Left cardiac atrium (tissue), 4 donors: ENCODE results near the gene CDC25B. TPM values are rescaled to one million over a fixed set of nuclear protein-coding genes. Genes with fewer than 3 reads are reported as not detected.

ENCODE experiments used
- ATAC-seq, 2 donors: fragments of 200-7000 bp; cut with Tn5 transposase; one replicate each; pipeline ENCODE4 v1.9.1; 2020; ENCODE audit warnings: mild to moderate bottlenecking in 2 of 2, moderate library complexity in 2 of 2
- DNase-seq: peaks from one replicate; pipeline ENCODE4 v3.0.0-alpha.2; 2020
- intact Hi-C, 2 donors: fragments of 100-400 bp; cut with DNase I; formaldehyde crosslinking; loops; one replicate each; pipeline versions ENCODE4 v1.14.1 to v1.15.1; 2022 to 2023
- long read RNA-seq: library from polyadenylated mRNA; unstranded; transcript quantifications from one replicate; pipeline ENCODE4 v2.0.0, GENCODE V29; 2021
- total RNA-seq, 2 donors: library from RNA; stranded (reverse); fragmentation: NEBNext Ultra II Directional; extraction: Animal tissue kit (Norgen Biotek cat#: 25700); gene quantifications; one replicate each; pipeline ENCODE4 v1.2.1, GENCODE V29; 2021
- donor health status: DM: no; HTN: yes; CAD: no.
- donor health status: DM: no; HTN: yes; CAD: no; lungs with severe emphysema.
- donor health status: DM: yes; HTN: yes; CAD: no.
- donor health status: Dilated cardiomyopathy.

The CDC25B gene
- 10 to 100 TPM; 13.8 to 16.6 TPM for total RNA-seq
- long read RNA-seq, partial matches to known transcripts = 5 of 7 reads
- long read RNA-seq, other reads (novel, unspliced or antisense) = 0 of 7 reads

DNA sequence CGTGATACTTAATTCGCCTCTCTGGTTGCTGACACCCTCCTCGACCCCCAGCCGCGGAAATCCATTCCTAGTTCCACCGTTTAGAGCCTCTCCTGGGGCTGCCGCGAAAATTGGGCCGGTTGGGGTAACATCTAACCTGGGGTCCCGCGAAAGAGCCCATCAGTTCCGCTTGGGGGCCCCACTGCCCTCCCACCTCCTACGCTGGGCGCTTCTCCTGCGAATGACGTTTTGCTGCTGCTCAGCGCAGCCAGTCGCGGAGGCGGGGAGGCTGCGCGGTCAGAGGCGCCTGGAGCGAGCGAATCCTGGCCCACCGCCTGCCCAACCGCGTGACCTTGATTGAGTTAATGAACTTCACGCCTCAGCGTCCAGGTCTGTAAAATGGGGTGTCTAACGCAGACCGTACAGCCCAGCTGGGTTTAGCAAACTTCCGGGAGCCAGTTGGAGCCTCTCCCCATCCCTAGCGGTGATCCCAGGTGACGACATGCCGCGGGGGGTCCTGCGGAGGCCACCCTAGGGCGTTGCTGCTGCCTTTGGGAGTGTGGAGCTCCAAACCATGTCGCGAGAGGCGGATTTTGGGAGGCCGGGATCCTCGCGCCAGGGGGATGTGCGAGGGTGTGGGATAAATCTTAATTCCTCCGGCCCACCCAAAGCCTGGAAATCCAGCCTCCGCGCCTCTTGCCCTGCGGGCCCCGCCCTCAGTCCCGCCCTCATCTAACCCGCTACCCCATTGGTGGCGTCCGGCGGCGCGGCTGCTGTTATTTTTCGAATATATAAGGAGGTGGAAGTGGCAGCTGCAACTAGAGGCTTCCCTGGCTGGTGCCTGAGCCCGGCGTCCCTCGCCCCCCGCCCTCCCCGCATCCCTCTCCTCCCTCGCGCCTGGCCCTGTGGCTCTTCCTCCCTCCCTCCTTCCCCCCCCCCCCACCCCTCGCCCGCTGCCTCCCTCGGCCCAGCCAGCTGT is at the start of gene CDC25B:
Gene CDC25B, plus strand, starts transcription at position 800 of the 958 bp plus-strand sequence. CDS start 222 bp downstream, outside the sequence.
- ATAC-seq = peak; percentile 96 to 97
- intact Hi-C loops = no loop called here
- peak; percentile 97 for DNase-seq

DNA sequence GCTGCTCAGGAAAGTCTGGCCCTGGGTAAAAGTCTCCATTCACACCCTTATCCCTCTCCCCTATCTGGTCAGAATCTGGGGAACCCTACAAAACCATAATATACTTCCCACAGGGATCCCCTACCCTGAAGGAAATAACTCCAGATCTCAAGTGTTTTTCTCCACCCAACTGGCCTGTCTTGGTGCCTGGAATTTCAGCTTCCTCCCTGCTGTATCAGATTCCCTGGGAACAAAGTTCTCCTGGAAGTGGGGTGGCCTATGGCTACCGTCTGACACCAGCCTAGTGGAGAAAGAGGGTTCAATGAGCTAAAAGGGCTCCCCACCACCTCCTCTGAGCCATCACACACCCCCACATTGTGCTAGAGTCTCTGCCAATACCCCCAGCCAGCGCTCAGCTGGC is 48.6 kb upstream of the CDC25B start:
- DNase-seq (no peak), ATAC-seq (no peak)
- intact Hi-C loops = no loop called here

DNA sequence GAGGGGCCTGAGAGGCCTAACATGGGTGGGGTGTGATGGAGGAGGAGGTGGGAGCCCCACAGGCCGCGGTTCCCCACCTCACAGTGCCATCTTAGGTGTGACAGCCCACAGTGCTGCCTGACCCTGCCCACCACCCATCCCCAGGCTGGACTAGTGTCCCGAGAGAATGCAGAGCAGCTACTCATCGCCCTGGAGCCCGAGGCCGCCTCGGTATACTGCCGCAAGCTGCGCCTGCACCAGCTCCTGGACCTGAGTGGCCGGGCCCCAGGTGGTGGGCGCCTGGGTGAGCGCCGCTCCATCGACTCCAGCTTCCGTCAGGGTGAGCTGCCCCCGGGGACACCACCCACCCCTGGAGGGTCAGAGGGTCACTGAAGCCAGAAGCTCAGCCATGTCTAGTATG is 48.0 kb upstream of the CDC25B start:
- ATAC-seq (no peak), DNase-seq (no peak)
- intact Hi-C loops = no loop called here

DNA sequence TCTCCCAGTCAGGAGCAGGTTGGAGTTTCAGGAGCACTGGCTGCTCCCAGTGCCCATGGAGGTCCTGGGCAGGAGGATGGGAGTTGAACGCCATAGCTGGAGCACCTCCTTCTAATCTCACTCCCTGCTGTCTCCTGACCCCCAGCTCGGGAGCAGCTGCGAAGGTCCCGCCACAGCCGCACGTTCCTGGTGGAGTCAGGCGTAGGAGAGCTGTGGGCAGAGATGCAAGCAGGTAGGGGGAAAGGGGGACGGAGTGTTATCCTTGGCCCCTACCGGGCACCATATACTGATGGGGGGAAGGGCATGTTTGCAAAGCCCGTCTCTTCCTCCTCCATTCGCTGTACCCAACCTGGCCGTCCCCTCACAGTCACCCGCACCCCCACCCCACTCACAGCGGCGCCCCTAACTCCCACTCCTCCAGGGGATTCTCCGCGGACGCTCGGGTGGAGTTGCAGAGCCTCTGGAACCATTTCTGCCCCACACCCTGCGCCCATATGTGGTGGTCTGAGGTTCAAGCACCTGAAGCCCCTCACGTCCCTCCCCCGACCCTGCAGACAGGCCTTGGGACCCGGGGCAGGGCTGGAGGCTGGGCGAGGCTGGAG is 46.9 kb upstream of the CDC25B start:
- DNase-seq (no peak), ATAC-seq (no peak)
- intact Hi-C loops = no loop called here

DNA sequence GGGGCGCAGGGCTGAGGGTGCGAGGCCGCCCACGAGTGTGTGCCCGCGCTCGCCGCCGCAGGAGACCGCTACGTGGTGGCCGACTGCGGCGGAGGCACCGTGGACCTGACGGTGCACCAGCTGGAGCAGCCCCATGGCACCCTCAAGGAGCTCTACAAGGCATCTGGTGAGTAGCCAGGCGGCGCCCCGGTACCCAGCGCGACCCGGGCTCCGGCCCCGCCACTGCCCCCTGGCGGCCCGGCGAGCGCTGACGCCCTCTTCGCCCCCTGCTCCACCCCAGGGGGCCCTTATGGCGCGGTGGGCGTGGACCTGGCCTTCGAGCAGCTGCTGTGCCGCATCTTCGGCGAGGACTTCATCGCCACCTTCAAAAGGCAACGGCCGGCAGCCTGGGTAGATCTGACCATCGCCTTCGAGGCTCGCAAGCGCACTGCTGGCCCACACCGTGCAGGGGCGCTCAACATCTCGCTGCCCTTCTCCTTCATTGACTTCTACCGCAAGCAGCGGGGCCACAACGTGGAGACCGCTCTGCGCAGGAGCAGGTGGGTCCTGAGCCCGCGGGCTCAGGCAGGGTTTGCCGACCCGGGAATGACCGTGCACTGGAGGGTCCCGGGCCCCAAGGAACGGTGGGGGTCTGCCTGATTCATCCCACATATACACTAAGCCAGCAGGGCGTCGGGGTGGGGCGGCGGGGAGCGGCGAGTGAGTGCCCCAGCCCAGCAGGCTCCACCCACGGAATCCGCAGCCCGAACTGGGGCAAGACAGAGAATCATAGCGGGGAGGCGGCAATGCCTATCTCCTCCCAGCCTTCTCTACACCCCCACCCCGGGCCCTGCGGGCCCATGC is 46.2 kb upstream of the CDC25B start:
- intact Hi-C loops = loop anchor here in 1 of 2 donors (5.0 kb wide), 1 partner anchor 33 kb away; no protein-coding TSS in a partner anchor
- ATAC-seq = peak in 1 of 2 donors; percentile 9
- no peak for DNase-seq

DNA sequence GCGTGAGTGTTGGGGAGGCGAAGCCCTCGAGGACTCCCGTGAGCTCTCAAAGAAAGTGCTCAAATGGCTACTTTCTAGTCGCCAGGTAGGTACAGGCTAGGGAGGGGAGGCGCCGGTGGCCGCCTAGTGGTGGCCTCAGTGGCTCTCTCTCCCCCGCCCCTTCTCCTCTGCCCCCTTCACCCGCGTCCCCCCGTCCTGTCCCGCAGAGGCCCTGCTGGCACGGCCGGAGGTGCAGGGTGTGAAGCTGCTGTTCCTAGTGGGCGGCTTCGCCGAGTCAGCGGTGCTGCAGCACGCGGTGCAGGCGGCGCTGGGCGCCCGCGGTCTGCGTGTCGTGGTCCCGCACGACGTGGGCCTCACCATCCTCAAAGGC is 44.8 kb upstream of the CDC25B start:
- intact Hi-C loops = loop anchor here in 1 of 2 donors (5.0 kb wide), 1 partner anchor 34 kb away; no protein-coding TSS in a partner anchor
- DNase-seq (no peak), ATAC-seq (no peak)

DNA sequence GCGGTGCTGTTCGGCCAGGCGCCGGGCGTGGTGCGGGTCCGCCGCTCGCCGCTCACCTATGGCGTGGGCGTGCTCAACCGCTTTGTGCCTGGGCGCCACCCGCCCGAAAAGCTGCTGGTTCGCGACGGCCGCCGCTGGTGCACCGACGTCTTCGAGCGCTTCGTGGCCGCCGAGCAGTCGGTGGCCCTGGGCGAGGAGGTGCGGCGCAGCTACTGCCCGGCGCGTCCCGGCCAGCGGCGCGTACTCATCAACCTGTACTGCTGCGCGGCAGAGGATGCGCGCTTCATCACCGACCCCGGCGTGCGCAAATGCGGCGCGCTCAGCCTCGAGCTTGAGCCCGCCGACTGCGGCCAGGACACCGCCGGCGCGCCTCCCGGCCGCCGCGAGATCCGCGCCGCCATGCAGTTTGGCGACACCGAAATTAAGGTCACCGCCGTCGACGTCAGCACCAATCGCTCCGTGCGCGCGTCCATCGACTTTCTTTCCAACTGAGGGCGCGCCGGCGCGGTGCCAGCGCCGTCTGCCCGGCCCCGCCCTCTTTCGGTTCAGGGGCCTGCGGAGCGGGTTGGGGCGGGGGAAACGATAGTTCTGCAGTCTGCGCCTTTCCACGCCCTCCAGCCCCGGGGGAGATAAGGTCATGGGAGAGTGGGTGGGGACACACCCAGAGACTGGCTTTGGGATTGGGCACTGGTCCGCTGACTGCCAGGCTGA is 44.3 kb upstream of the CDC25B start:
- intact Hi-C loops = loop anchor here in 1 of 2 donors (5.0 kb wide), 1 partner anchor 35 kb away; no protein-coding TSS in a partner anchor
- DNase-seq (peak; percentile 78), ATAC-seq (peak; percentile 64 to 70)

DNA sequence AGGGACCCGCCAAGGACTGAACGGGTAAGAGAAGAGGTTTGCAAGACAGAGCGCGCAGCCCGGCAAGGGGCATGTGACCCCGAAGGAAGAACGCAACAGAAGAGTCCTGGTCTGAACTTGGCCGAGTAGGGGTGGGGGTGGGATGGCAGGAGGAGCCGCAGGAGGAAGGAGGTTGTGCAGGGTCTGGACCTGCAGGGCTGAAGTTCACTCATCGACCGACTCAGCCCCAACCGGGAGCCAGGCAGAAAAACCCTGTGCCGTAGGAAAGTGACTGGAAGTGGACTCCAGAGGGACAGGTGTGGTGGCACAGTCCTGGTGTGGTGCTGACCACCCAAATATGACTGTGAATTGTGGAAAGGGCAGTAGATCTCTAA is 43.7 kb upstream of the CDC25B start:
- ATAC-seq = no peak
- no peak for DNase-seq
- intact Hi-C loops = loop anchor here in 1 of 2 donors (5.0 kb wide), 1 partner anchor 35 kb away; no protein-coding TSS in a partner anchor

DNA sequence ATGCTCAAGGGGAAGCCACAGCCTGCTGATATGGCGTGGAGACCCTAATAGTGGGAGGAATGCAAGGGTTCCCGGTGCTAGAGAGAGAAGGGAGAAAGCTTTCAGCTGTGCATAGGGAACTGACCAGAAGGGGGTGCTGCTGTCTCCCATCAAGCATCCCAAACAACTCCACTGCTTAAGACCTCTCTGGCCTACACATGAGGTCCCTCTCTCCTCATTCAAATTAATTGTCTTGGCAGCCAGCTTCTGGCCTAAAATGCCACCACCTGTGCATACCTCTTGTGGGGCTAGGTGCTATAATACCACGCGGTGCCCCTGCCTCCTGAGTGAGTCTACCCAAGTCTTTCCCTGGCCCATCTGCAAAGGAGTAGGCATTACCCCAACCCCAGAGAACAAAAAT is 43.0 kb upstream of the CDC25B start:
- peak; percentile 64 to 65 for ATAC-seq

DNA sequence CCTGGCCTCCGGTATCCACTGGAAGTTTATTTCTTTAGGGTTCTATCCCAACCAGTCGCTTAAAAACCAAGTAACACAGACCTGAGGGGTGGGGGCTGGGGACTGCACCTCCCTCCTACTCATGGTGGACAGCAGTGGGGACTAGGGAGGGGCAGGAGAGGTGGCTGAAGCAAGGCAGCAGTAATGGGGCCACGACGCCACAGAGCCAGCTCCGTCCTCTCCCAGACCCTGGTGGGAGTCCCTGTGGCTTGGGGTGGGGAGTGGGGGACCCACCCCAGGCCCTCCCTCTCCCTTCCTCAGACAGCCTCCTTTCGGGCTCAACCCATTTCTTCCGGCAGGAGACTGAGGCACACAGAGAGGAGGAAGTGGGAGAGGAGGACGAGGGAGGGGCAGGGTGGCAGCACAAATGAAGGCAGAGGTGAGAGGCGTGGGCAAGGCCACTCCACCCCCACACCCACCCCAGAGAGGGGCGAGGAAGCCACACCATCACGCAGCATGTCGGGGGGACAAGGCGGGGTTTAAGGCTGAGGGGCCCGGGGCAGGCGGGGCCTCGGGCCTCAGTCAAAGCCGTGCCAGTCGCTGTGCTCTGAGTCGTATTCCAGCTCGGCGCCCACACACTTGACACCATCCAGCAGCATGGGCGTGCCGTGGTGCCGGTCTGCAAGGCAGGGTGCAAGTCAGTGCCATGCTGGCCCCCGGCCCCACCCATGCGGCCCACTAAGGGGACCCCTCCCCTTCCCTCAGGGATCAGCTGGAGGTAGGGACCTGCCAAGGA is 42.4 kb upstream of the CDC25B start:
- no peak for ATAC-seq
- DNase-seq = no peak
- intact Hi-C loops = loop anchor here in 1 of 2 donors (5.0 kb wide), 1 partner anchor 36 kb away; no protein-coding TSS in a partner anchor

More for the DNA sequence above, 43.0 kb upstream of the CDC25B start:
- DNase-seq = peak; percentile 64
- intact Hi-C loops = loop anchor here in 1 of 2 donors (5.0 kb wide), 1 partner anchor 36 kb away; no protein-coding TSS in a partner anchor

DNA sequence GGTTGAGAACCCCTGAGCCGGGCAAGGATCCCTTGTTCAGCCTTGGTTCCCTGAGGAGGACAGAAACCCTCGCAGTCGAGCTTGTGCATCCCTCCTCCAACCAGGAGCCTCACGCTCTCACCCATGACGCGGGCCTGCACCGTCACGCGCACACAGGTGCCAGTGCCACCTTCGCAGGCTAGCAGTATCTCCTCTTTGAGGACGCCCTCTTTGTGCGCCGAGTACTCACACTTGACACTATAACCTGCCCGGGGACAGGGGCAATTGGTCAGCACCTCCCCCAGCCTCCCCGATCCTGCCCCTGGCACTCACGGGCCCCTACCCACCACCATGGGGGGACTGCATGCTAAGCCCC is 41.9 kb upstream of the CDC25B start:
- intact Hi-C loops = loop anchor here in 1 of 2 donors (5.0 kb wide), 1 partner anchor 37 kb away; no protein-coding TSS in a partner anchor
- ATAC-seq = no peak
- no peak for DNase-seq

DNA sequence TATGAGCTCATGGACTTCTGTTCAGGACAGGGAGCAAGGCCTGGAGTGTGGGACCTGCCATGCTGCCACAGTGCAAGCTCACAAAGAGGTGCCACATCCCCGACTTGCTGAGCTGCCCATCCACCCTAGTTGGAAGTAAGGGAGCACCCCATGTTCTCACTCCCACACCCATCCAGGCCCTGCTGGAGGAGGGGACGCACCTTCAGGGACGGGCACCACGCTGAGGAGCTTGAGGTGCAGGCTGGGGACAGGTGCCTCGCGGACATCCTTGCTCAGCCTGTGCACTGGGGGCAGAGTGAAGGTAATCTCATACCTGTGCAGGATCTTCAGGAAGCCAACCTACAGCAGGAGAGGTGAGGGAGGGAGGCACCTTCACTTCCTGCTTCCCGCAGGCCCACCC is 40.8 kb upstream of the CDC25B start:
- intact Hi-C loops = no loop called here
- no peak for DNase-seq

DNA sequence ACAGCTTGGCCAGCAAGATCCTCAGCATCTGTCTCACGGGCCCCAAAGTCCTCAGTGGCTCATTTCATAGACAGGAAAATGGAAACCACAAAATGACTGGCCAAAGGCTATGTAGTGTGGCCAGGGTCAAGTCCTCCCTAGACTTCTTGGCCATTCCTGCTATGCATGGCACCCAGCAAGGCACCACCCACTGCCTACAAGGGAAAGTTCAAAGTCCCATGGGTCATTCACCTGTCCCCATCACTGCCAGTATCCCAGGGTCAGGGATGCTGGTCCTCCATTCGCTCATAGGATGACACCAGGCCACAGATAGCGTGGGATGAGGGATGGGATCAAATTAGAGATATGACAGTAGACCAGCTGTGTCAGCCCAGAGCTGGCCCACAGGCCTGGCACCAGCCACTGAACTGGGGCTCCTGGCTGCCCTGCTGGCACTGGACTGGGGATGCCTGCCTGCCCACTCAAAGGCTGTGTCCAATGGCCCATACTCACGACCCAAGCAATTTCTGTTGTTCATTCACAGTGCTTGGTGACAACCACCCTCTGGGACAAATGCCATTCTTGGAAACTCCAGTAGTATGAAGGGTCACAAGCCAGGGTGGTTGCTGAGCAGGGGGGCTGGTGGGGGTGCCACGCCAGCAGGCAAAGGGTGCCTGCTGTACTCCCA is 40.2 kb upstream of the CDC25B start:
- no peak for DNase-seq
- intact Hi-C loops = no loop called here
- no peak for ATAC-seq

More for the DNA sequence above, 40.8 kb upstream of the CDC25B start:
- no peak for ATAC-seq

DNA sequence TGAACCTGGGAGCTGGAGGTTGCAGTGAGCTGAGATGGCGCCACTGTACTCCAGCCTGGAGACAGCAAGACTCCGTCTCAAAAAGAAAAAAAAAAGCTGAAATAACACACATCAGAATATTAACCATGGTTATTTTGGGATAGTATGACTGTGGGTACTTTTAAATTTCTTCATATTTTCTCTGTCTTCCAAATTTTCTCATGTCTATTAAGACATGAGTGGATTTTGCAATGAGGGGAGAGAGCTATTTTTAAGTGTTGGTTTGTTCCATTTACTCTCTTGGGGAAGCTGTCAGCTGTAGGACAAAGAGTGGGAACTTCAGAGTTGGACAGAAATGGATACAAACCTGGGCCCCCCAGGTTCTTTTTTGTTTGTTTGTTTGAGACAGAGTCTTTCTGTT is 38.8 kb upstream of the CDC25B start:
- ATAC-seq = peak in 1 of 2 donors; percentile 14

DNA sequence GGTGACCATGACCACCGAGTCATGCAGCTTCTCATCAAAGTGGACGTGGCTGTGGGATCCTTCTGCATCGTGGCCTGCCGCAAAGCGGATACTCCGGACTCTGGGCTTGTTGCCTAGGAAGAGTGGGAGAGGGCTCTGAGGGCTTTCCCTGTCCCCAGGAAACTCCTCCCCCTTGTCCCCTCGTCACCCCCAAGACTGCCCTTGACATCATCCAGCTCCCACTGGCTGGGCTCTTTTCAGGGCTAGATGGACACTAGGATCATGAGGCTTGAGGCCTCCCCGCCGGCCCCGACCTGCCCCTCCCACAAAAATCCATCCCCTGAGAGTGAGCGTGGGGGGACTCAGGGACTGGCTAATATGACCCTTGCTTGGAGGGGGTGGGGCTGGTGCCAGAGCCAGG is 37.5 kb upstream of the CDC25B start:
- DNase-seq (no peak), ATAC-seq (peak; percentile 9 to 36)
- intact Hi-C loops = no loop called here

More for the DNA sequence above, 38.8 kb upstream of the CDC25B start:
- DNase-seq = no peak
- intact Hi-C loops = no loop called here

DNA sequence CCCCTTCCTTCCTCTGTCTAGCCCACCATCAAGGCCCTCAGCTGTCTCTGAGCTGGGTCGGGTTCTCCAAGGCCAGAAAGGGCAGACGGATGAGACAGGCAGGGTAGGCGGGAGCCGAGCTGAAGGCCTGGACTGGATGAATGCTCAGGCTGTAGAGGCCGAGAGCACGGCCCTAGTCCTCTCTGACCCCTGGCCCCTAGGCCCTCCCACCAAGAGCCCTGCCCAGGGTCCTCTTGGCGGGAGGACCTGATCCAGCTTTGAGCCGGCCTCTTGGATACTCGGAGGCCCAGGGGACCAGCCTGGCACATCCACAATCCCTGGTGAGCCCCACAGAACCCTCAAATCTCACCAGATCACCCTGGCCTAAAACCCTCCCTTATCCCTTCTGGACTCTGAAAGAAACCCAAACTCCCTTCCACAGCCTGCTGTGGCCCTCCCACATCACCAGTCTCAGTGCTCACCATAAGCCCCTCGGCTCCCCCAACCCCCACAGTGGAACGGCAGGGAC is 36.7 kb upstream of the CDC25B start:
- DNase-seq = no peak
- ATAC-seq = peak; percentile 7 to 31
- intact Hi-C loops = no loop called here

DNA sequence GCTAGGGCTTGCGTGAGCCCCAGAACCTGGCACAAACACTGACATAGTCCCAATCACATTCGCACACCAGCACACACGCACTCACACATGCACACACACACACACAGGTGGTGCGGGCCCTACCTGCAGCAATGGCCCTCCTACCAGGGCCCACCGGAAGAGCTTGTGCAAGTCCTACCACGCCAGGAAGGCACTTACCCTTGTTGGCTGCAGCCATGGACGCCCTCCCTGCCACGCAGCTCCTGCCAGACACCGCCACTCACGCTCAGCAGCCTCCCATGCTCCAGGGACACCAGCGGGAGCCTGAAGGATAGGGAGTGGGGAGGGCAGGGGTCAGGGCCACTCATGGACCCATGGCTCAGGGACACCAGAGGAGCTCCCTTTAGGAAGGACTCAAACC is 36.2 kb upstream of the CDC25B start:
- no peak for DNase-seq
- intact Hi-C loops = loop anchor here in 1 of 2 donors (10.0 kb wide), 1 partner anchor 85 kb away; no protein-coding TSS in a partner anchor

More for the DNA sequence above, 36.2 kb upstream of the CDC25B start:
- ATAC-seq = no peak
